HEK293 (cell line): Measurements from ENCODE around the gene TTN.

Source experiments
- CTCF ChIA-PET: fragments of 350-600 bp; formaldehyde crosslinking; extraction: SDS; loops from one replicate; lab custom pipeline; 2021; ENCODE audit warnings: antibody characterized with exemption; lab: Yijun Ruan, JAX
- POLR2A ChIA-PET: fragments of 300-600 bp; formaldehyde crosslinking; extraction: SDS; loops from one replicate; lab custom pipeline; 2020; ENCODE audit warnings: antibody characterized with exemption, inconsistent platforms; lab: Yijun Ruan, JAX
- H3K27ac ChIP-seq: fragments of 200-500 bp; sonication (Bioruptor generic); 2 replicates; pipeline ENCODE4 v1.5.1; 2014; ENCODE audit warnings: low read depth, low read length, control low read depth, inconsistent platforms; ENCODE audit errors: extremely low read depth
- H3K36me3 ChIP-seq, 2 experiments: fragments of 200-500 bp in 1 of 2; sonication (Bioruptor generic) in 1 of 2; 1 replicate in 1 of 2; 2 replicates in 1 of 2; pipeline ENCODE4 v1.5.1; 2014 to 2017; ENCODE audit warnings: inconsistent platforms in 2 of 2, low read length in 2 of 2; ENCODE audit not compliant: control insufficient read depth in 2 of 2, insufficient read depth in 1 of 2
- H3K4me1 ChIP-seq: fragments of 200-500 bp; sonication (Bioruptor generic); 2 replicates; pipeline ENCODE4 v1.5.1; 2014; ENCODE audit warnings: mild to moderate bottlenecking, low read length, inconsistent platforms; ENCODE audit not compliant: control insufficient read depth, insufficient read depth
- H3K4me3 ChIP-seq: 2 replicates; pipeline ENCODE4 v1.5.1; 2011; ENCODE audit warnings: low read depth, mild to moderate bottlenecking, control low read depth, low read length, moderate library complexity
- H3K9me3 ChIP-seq: fragments of 200-500 bp; sonication (Bioruptor generic); 2 replicates; pipeline ENCODE4 v1.5.1; 2014; ENCODE audit warnings: low read depth, low read length, inconsistent platforms; ENCODE audit not compliant: control insufficient read depth, insufficient read depth
- BCL11B ChIP-seq: fragments of 450-650 bp; formaldehyde crosslinking; IDR thresholded peaks from 2 replicates; pipeline ENCODE4 v1.5.1; 2016; ENCODE audit warnings: low read depth, missing biosample characterization, missing genetic modification characterization
- CTCF ChIP-seq: fragments of 450-650 bp; formaldehyde crosslinking; IDR thresholded peaks from 2 replicates; pipeline ENCODE4 v1.5.1; 2016; ENCODE audit warnings: missing biosample characterization, missing genetic modification characterization
- GLI4 ChIP-seq: fragments of 450-650 bp; formaldehyde crosslinking; IDR thresholded peaks from 2 replicates; pipeline ENCODE4 v1.5.1; 2016; ENCODE audit warnings: missing biosample characterization, missing genetic modification characterization
- KLF10 ChIP-seq: fragments of 450-650 bp; IDR thresholded peaks from 2 replicates; pipeline ENCODE4 v1.5.1; 2018; ENCODE audit warnings: missing biosample characterization, mild to moderate bottlenecking, missing genetic modification characterization
- KLF7 ChIP-seq: fragments of 450-650 bp; formaldehyde crosslinking; IDR thresholded peaks from 2 replicates; pipeline ENCODE4 v1.5.1; 2016; ENCODE audit warnings: missing biosample characterization, missing genetic modification characterization, borderline replicate concordance
- KLF9 ChIP-seq: fragments of 450-650 bp; formaldehyde crosslinking; IDR thresholded peaks from 2 replicates; pipeline ENCODE4 v1.5.1; 2016; ENCODE audit warnings: missing biosample characterization, missing genetic modification characterization, low read depth
- PATZ1 ChIP-seq: fragments of 450-650 bp; formaldehyde crosslinking; IDR thresholded peaks from 2 replicates; pipeline ENCODE4 v1.5.1; 2016; ENCODE audit warnings: missing biosample characterization, missing genetic modification characterization
- PRDM10 ChIP-seq: fragments of 450-650 bp; formaldehyde crosslinking; IDR thresholded peaks from 2 replicates; pipeline ENCODE4 v1.5.1; 2016; ENCODE audit warnings: missing biosample characterization, missing genetic modification characterization
- SP3 ChIP-seq: fragments of 450-650 bp; formaldehyde crosslinking; IDR thresholded peaks from 2 replicates; pipeline ENCODE4 v1.5.1; 2016; ENCODE audit warnings: missing biosample characterization, missing genetic modification characterization
- SP7 ChIP-seq: fragments of 450-650 bp; formaldehyde crosslinking; IDR thresholded peaks from 2 replicates; pipeline ENCODE4 v1.5.1; 2016; ENCODE audit warnings: missing biosample characterization, missing genetic modification characterization
- ZBTB1 ChIP-seq: fragments of 450-650 bp; formaldehyde crosslinking; IDR thresholded peaks from 2 replicates; pipeline ENCODE4 v1.5.1; 2016; ENCODE audit warnings: missing biosample characterization, missing genetic modification characterization
- ZBTB6 ChIP-seq: fragments of 450-650 bp; formaldehyde crosslinking; IDR thresholded peaks from 2 replicates; pipeline ENCODE4 v1.5.1; 2017; ENCODE audit warnings: missing biosample characterization, missing genetic modification characterization
- ZNF140 ChIP-seq: fragments of 450-650 bp; formaldehyde crosslinking; IDR thresholded peaks from 2 replicates; pipeline ENCODE4 v1.5.1; 2016; ENCODE audit warnings: missing biosample characterization, missing genetic modification characterization
- ZNF211 ChIP-seq: fragments of 450-650 bp; formaldehyde crosslinking; IDR thresholded peaks from 2 replicates; pipeline ENCODE4 v1.5.1; 2016; ENCODE audit warnings: low read depth, missing biosample characterization, missing genetic modification characterization
- ZNF24 ChIP-seq: fragments of 450-650 bp; formaldehyde crosslinking; IDR thresholded peaks from 2 replicates; pipeline ENCODE4 v1.5.1; 2016; ENCODE audit warnings: missing biosample characterization, missing genetic modification characterization
- ZNF266 ChIP-seq: fragments of 450-650 bp; formaldehyde crosslinking; IDR thresholded peaks from 2 replicates; pipeline ENCODE4 v1.5.1; 2016; ENCODE audit warnings: missing biosample characterization, missing genetic modification characterization, low read depth
- ZNF350 ChIP-seq: fragments of 450-650 bp; formaldehyde crosslinking; IDR thresholded peaks from 2 replicates; pipeline ENCODE4 v1.5.0; 2017; ENCODE audit warnings: missing biosample characterization, mild to moderate bottlenecking, missing genetic modification characterization
- ZNF426 ChIP-seq: fragments of 450-650 bp; formaldehyde crosslinking; IDR thresholded peaks from 2 replicates; pipeline ENCODE4 v1.5.1; 2017; ENCODE audit warnings: missing biosample characterization, missing genetic modification characterization, mild to moderate bottlenecking, inconsistent platforms, moderate library complexity
- ZNF514 ChIP-seq: fragments of 450-650 bp; formaldehyde crosslinking; IDR thresholded peaks from 2 replicates; pipeline ENCODE4 v1.5.1; 2016; ENCODE audit warnings: missing biosample characterization, missing genetic modification characterization
- ZNF549 ChIP-seq: fragments of 450-650 bp; IDR thresholded peaks from 2 replicates; pipeline ENCODE4 v1.5.1; 2018; ENCODE audit warnings: missing biosample characterization, missing genetic modification characterization, mild to moderate bottlenecking, inconsistent platforms, moderate library complexity
- ZNF558 ChIP-seq: fragments of 450-650 bp; formaldehyde crosslinking; IDR thresholded peaks from 2 replicates; pipeline ENCODE4 v1.5.1; 2016; ENCODE audit warnings: missing biosample characterization, missing genetic modification characterization
- ZNF585B ChIP-seq: fragments of 450-650 bp; formaldehyde crosslinking; IDR thresholded peaks from 2 replicates; pipeline ENCODE4 v1.5.1; 2016; ENCODE audit warnings: missing biosample characterization, missing genetic modification characterization
- ZNF768 ChIP-seq: fragments of 450-650 bp; formaldehyde crosslinking; IDR thresholded peaks from 2 replicates; pipeline ENCODE4 v1.5.1; 2018; ENCODE audit warnings: missing biosample characterization, mild to moderate bottlenecking, missing genetic modification characterization

TTN gene

GRCh38 chr2:178730049-178730448, 77.2 kb downstream of the TTN start:
- Histone ChIP-seq H3K4me1 (no peaks in the 10 kb centered on the region), H3K27ac (no peak overlapping the region), H3K9me3 (no peaks in the 10 kb centered on the region), H3K4me3 (no peak overlapping the region), H3K36me3 (no peaks in the 10 kb centered on the region)
- ChIA-PET CTCF (interaction anchor here (0.6 kb wide), 1 partner anchor 920 kb away, joined by 3 read pairs; no protein-coding TSS in a partner anchor), POLR2A (no interaction called here)
- TF ChIP-seq KLF7 (tag by site-specific recombination) (no peak), ZNF140 (tag by site-specific recombination) (no peak), CTCF (tag by site-specific recombination) (no peak), ZNF211 (no peak), KLF9 (tag by site-specific recombination) (no peak), ZBTB1 (tag by site-specific recombination) (no peak), ZNF350 (no peak), ZNF558 (no peak), ZNF24 (tag by site-specific recombination) (no peak), SP7 (tag by site-specific recombination) (no peak), PRDM10 (tag by site-specific recombination) (no peak), ZNF514 (tag by site-specific recombination) (no peak), ZNF585B (tag by site-specific recombination) (no peak), GLI4 (tag by site-specific recombination) (no peak), KLF10 (tag by site-specific recombination) (no peak), ZNF266 (tag by site-specific recombination) (no peak), SP3 (tag by site-specific recombination) (no peak), ZNF768 (tag by site-specific recombination) (no peak), ZBTB6 (tag by site-specific recombination) (no peak), ZNF426 (tag by site-specific recombination) (no peak)

- H3K9me3 ChIP-seq = no peaks in the 10 kb centered on the region
- H3K4me1 ChIP-seq = no peaks in the 10 kb centered on the region
- CTCF ChIA-PET = interaction anchor here (0.8 kb wide), 1 partner anchor 23 kb away, joined by 3 read pairs; no protein-coding TSS in a partner anchor
- POLR2A ChIA-PET = no interaction called here
- H3K27ac ChIP-seq = no peak overlapping the region
- H3K4me3 ChIP-seq = no peak overlapping the region
- H3K36me3 ChIP-seq = no peaks in the 10 kb centered on the region
- TF ChIP-seq BCL11B (tag by site-specific recombination) (no peak), PRDM10 (tag by site-specific recombination) (no peak), ZNF549 (no peak), KLF9 (tag by site-specific recombination) (no peak), PATZ1 (tag by site-specific recombination) (no peak)
Observed at GRCh38 chr2:178723786-178724346, 83.4 kb downstream of the TTN start.
